Vagina (tissue), 2 donors: Measurements from ENCODE around the gene COL18A1.

Experiments used
- POLR2A ChIP-seq, 2 donors: fragments of 450-650 bp; IDR thresholded peaks; one replicate each; pipeline ENCODE4 v1.6.1; 2017; ENCODE audit warnings: antibody characterized with exemption in 2 of 2, mild to moderate bottlenecking in 2 of 2, moderate library complexity in 2 of 2
- POLR2AphosphoS5 ChIP-seq, 2 donors: sonication (generic); formaldehyde crosslinking; IDR thresholded peaks; one replicate each; pipeline ENCODE4 v1.9.0; 2017; ENCODE audit warnings: antibody characterized with exemption in 2 of 2, mild to moderate bottlenecking in 2 of 2, low read depth in 1 of 2; ENCODE audit not compliant: insufficient read depth in 1 of 2
- TF ChIP-seq, protein P1 (sequence below), 3 experiments: fragments of 450-650 bp in 2 of 3; fragments of 200-600 bp in 1 of 3; sonication (generic) in 1 of 3; IDR thresholded peaks; one replicate each; pipeline ENCODE4 v1.5.1; 2017 to 2019; ENCODE audit warnings: antibody characterized with exemption in 3 of 3, mild to moderate bottlenecking in 2 of 3, moderate library complexity in 2 of 3

GRCh38 chr21:45478115-45478801, 73.3 kb downstream of the COL18A1 start:
- no peak for TF ChIP-seq POLR2A (IDR thresholded peaks at IDR 0.05)
- TF ChIP-seq, protein P1, sequence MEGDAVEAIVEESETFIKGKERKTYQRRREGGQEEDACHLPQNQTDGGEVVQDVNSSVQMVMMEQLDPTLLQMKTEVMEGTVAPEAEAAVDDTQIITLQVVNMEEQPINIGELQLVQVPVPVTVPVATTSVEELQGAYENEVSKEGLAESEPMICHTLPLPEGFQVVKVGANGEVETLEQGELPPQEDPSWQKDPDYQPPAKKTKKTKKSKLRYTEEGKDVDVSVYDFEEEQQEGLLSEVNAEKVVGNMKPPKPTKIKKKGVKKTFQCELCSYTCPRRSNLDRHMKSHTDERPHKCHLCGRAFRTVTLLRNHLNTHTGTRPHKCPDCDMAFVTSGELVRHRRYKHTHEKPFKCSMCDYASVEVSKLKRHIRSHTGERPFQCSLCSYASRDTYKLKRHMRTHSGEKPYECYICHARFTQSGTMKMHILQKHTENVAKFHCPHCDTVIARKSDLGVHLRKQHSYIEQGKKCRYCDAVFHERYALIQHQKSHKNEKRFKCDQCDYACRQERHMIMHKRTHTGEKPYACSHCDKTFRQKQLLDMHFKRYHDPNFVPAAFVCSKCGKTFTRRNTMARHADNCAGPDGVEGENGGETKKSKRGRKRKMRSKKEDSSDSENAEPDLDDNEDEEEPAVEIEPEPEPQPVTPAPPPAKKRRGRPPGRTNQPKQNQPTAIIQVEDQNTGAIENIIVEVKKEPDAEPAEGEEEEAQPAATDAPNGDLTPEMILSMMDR (IDR thresholded peaks at IDR 0.05), result peak in 2 of 3 experiments; percentile 28 to 63
- TF ChIP-seq POLR2AphosphoS5 (IDR thresholded peaks at IDR 0.05; ENCODE audit: insufficient read depth in 1 of 2, low read depth in 1 of 2), result no peak
